Stomach (tissue), 4 donors: Measurements from ENCODE around the gene UGT2A3.
"Not testable (repeated sequence)": the region's sequence is repeated elsewhere in the genome, so short reads cannot be mapped to it uniquely, and the experiment has no call there.

Source experiments
- CTCF ChIP-seq, 7 experiments: fragments of 450-650 bp in 4 of 7; fragments of 200-600 bp in 3 of 7; sonication (generic) in 3 of 7; IDR thresholded peaks; one replicate each; pipeline ENCODE4 v1.5.1; 2016 to 2019; ENCODE audit warnings: antibody characterized with exemption in 7 of 7, control low read depth in 2 of 7, mild to moderate bottlenecking in 1 of 7
- EP300 ChIP-seq: sonication (generic); formaldehyde crosslinking; IDR thresholded peaks from one replicate; pipeline ENCODE4 v1.6.1; 2017; ENCODE audit warnings: antibody characterized with exemption
- POLR2A ChIP-seq, 4 donors: fragments of 450-650 bp; IDR thresholded peaks; one replicate each; pipeline ENCODE4 v1.6.1; 2016; ENCODE audit warnings: antibody characterized with exemption in 4 of 4, control low read depth in 2 of 4, mild to moderate bottlenecking in 1 of 4, moderate library complexity in 1 of 4
- POLR2AphosphoS5 ChIP-seq, 3 donors: sonication (generic); formaldehyde crosslinking; IDR thresholded peaks; one replicate each; pipeline ENCODE4 v1.6.1; 2016; ENCODE audit warnings: antibody characterized with exemption in 3 of 3

DNA sequence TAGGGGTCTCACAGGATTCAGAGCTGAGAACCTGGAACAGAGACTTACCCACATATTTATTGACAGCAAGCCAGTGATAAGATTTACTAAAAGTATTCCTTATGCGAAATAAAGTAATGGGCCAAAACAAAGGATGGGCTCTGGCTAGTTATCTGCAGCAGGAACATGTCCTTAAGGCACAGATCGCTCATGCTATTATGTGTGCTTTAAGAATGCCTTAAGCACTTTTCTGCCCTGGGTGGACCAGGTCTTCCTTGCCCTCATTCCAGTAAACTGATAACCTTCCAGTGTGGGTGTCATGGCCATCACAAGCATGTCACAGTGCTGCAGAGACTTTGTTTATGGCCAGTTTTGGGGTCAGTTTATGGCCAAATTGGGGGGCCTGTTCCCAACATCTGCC, 7.5 kb upstream of the UGT2A3 start:
- TF ChIP-seq CTCF (IDR thresholded peaks at IDR 0.05); POLR2AphosphoS5 (IDR thresholded peaks at IDR 0.05); POLR2A (IDR thresholded peaks at IDR 0.05); EP300: not testable (repeated sequence)
